ENCODE results near the gene ADAM8.
"Not testable (repeated sequence)": the region's sequence is repeated elsewhere in the genome, so short reads cannot be mapped to it uniquely, and the experiment has no call there.

The ADAM8 gene

GRCh38 chr10:133247681-133248333 is 28.9 kb downstream of the ADAM8 start:
- DNase-seq = no peak

GRCh38 chr10:133246236-133246626 is 30.4 kb downstream of the ADAM8 start:
- DNase-seq = no peak

- no peak for DNase-seq
Measured at GRCh38 chr10:133245439-133246235, 31.0 kb downstream of the ADAM8 start.

GRCh38 chr10:133243593-133243992 is 33.1 kb downstream of the ADAM8 start:
- DNase-seq = no peak

- no peak for DNase-seq
Measured at GRCh38 chr10:133242611-133243356, 33.9 kb downstream of the ADAM8 start.

- DNase-seq = no peak
Measured at GRCh38 chr10:133241501-133242205, 35.0 kb downstream of the ADAM8 start.

GRCh38 chr10:133239990-133240389 is 36.7 kb downstream of the ADAM8 start:
- no peak for DNase-seq

- DNase-seq = no peak
Measured at GRCh38 chr10:133238466-133238804, 38.2 kb downstream of the ADAM8 start.

GRCh38 chr10:133237588-133238465 is 38.8 kb downstream of the ADAM8 start, which contains the start of gene VENTX:
VENTX (plus strand) TSS chr10:133237855; CDS start chr10:133237915, 60 bp downstream.
- DNase-seq = no peak

GRCh38 chr10:133237241-133237587 is 39.5 kb downstream of the ADAM8 start:
- DNase-seq = no peak

GRCh38 chr10:133236401-133237240 is 40.0 kb downstream of the ADAM8 start:
- no peak for DNase-seq

- no peak for DNase-seq
Measured at GRCh38 chr10:133235932-133236331, 40.7 kb downstream of the ADAM8 start.

GRCh38 chr10:133235265-133235855 is 41.3 kb downstream of the ADAM8 start:
- DNase-seq = no peak

- not testable (repeated sequence) for DNase-seq
Measured at GRCh38 chr10:133234796-133235195, 41.9 kb downstream of the ADAM8 start.

- no peak for DNase-seq
Measured at GRCh38 chr10:133231946-133232574, 44.6 kb downstream of the ADAM8 start.

GRCh38 chr10:133231244-133231945 is 45.3 kb downstream of the ADAM8 start:
- no peak for DNase-seq

GRCh38 chr10:133230387-133231195 is 46.1 kb downstream of the ADAM8 start:
- DNase-seq = no peak

GRCh38 chr10:133230044-133230361 is 46.7 kb downstream of the ADAM8 start, which contains the start of gene UTF1:
UTF1 (plus strand) TSS chr10:133230217; CDS start chr10:133230289, 72 bp downstream.
- DNase-seq = no peak
